HG03342 (cell line): Measurements from ENCODE around the gene PAK4.
"Not testable (repeated sequence)": the region's sequence is repeated elsewhere in the genome, so short reads cannot be mapped to it uniquely, and the experiment has no call there.

Experiments
- ATAC-seq: cut with Tn5 transposase; IDR thresholded peaks from one replicate; pipeline ENCODE4 v1.9.1; 2021; ENCODE audit warnings: mild to moderate bottlenecking, moderate library complexity; ENCODE audit not compliant: unreplicated experiment

The PAK4 gene

DNA sequence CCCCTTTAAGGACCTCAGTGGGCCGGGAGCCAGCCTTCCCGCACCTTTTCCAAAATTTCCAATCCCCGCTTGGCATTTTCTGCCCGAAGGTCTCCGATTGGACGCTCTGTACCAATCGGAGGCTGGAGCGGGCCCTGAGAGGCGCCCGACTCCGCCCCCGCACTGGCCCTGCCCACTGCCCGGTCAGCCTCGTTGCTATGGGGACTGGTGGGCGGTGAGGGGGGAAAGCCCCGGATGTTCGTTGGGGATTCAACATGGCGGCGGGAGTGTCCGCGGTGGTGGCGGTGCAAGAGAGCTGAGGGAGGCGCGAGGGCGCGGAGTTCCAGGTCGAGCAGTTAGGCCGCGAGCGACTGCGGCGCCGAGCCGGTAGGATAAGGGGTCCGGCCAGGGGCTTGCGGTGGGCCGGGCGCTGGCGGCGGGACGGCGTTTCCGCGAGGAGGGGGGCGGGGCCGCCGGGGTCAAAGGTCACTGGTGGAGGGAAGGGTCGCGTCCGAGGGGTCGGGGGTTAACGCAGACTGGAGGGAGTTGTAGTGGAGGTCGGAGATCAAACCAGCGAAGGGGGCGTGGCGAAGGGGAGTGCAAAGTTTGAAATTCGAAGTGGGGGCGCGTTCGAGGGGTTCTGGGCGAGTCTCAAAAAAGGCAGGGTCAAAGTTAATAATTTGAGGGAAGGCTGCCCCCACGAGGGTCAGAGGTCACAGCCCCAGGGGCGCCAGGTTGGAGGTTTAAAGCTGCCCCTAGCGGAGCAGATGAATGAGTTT is at the start of gene PAK4:
Gene PAK4, plus strand, starts transcription at position 233 of the 758 bp plus-strand sequence. CDS start 43,768 bp downstream, outside the sequence.
- ATAC-seq, result peak; percentile 82

DNA sequence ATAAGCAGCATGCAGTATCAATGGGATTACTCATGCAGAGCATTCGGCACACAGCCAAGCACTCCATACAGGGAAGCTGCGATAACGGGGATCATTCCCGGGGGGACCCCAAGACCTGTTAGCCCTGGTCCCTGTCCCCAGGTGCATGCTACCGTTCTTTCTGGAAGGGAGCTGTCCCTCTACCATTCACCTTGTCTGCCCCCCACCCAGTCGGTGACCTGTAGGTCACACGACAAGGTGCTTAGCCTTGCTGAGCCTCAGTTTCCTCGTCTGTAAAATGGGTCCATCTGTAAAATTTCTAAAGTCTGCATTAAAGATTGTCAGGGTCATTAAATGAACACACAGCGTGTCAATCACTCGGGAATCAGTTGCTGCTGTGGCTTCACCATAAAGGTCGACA is 48.3 kb upstream of the PAK4 start:
- ATAC-seq, result no peak

DNA sequence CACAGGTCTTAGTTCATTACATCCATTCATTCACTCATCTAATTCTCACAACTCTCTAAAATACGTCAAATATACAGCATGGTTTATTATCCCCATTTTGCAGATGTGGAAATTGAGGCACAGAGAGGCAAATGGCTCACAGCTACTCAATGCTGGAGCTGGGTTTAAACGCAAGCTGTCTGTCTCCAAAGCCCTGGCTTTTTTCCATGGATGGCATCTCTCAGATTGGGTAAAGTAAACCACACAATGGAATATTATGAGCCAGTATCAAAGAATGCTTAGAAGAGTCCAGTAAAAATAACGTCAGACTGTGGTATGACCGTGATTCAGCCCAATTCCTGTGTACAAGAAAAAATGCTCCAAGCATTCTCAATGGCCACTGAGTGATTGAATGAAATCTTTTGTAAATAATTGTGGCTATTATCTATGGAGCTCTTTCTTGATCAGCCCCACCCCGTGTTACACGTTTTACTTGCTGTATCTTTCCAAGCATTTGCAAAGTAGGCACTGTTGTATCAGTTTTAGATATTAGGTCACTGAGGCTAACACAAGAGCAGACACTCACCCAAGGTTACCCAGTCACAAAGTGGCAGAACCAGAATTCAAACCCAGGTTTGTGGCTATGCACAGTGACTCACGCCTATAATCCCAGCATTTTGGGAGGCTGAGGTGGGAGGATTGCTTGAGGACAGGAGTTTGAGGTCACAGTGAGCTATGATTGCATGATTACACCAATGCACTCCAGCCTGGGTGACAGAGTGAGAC is 47.0 kb upstream of the PAK4 start:
- no peak for ATAC-seq

GRCh38 chr19:39080431-39080830 is 45.2 kb upstream of the PAK4 start:
- no peak for ATAC-seq

GRCh38 chr19:39082167-39082566 is 43.4 kb upstream of the PAK4 start:
- no peak for ATAC-seq

DNA sequence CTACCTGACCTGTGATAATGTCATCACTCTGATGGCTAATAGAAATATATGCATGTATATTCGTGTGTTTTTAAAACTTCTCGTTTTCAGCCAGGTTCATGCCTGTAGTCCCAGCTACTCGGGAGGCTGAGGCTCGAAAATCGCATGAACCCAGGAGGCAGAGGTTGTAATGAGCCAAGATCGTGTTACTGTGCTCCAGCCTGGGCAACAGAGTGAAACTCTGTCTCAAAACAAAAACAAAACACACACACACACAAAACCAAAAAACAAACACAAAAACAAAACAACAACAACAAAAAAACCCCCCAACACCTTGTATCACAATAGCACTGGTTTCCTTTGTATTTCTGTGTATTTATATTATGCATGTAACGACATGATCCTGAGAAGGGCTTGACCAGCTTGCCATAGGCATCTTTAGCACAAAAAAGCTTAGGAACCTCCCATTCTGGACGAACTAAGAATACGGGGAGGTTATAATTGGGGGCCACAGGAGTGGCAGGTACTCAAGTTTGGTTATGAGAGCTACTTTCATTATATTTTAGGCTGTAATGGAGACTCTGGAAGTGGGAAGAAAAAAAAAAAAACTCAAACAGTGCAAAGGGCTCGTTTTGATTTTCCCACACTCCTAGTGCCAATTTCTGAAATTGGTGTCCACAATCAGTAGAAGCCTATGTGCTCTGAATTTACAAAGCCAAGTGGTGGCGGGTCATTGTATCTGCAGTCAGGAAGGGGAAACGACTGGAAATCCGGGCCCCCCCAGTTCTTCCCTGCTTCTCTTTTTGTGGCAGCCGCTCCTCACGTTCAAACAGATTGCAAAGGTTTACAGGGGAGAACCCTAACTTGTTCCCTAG is 42.6 kb upstream of the PAK4 start:
- ATAC-seq, result no peak

GRCh38 chr19:39083599-39083982 is 42.0 kb upstream of the PAK4 start:
- ATAC-seq, result no peak

DNA sequence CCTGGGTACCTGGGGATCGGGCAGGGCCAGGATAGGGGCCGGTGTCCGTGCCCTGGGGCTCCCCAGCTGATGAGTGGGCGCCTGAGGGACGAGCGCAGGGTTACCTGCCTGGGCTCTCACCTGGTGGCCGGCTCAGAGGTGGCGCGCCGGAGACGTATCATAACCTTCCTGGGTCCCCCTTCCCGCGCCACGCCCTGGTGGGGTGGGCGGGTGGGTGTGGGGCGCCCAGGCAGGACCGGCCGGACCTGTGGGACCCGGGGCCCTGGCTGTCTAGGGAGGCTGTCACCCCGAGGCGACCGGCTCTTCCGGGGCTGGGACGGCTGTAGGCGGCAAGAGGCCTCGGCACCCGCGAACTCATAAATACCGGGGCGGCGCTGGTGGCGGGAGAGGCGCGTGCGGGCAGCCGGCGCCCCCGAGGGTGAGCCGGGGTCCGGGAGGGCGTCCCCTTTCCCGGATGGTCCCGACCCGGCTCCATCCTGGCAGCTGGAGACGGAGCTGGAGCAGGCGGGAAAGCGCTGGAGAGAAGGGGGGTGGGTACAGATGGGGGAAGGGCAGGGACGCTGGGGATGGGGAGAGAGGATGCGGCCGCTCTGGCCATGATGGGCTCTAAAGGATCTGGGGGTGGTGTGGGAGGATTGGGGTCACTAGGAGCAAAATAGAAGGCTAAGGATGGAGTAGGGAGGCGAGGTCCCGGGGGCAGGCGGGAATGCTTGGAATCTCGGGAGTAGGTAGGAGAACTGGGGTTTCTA is 41.4 kb upstream of the PAK4 start, which contains the start of gene ACP7:
Gene ACP7, plus strand, starts transcription at position 386 of the 749 bp plus-strand sequence. CDS start 902 bp downstream, outside the sequence.
- ATAC-seq, result no peak

DNA sequence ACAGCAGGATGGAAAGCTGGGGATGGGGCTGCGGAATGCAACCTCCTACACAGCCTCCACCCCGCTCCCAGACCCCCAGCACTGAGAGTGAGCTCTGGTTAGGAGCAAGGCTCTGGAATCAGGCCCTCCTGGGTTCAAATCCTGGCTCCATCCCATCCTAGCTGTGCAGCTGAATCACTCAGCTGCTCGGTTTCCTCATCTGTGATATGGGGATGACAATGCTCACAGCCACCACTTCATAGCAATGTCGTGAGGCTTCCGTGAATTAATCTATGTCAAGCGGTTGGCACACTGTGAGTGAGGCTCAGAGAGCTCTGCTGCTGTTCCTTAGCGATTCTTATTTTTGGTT is 40.9 kb upstream of the PAK4 start:
- no peak for ATAC-seq

DNA sequence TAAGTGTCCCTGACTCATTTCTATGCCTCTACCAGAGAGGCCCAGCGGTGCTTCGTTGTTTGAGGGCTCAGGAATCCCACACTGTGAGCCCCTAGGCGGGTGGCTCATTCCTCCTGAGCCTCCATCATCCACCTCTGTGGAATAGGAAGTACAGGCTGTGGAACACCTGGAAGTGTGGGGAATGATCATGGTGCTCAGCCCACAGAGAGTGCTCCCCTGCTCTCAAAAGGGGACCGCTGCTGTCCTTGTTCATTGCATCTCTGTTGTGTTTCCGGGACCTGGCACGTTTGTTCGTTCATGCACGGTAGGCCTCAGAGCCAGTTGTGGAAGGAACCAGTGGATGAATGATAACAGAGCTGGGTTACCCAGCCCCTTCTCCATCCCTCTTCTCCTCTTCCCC is 40.2 kb upstream of the PAK4 start:
- no peak for ATAC-seq

GRCh38 chr19:39086386-39086785 is 39.2 kb upstream of the PAK4 start:
- ATAC-seq, result no peak

GRCh38 chr19:39087907-39088686 is 37.5 kb upstream of the PAK4 start:
- no peak for ATAC-seq

DNA sequence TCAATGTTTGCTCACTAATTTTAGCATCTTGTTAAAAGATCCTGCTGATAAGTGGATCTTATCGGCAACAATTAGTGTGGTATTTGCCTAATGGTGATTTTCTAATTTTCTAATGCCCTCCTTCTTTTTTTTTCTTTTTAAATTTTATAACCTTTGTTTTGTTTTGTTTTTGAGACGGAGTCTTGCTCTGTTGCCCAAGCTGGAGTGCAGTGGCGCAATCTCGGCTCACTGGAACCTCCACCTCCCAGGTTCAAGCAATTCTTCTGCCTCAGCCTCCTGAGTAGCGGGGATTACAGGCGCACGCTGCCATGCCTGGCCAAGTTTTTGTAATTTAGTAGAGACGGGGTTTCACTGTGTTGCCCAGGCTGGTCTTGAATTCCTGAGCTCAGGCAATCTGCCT is 35.6 kb upstream of the PAK4 start:
- ATAC-seq, result not testable (repeated sequence)

DNA sequence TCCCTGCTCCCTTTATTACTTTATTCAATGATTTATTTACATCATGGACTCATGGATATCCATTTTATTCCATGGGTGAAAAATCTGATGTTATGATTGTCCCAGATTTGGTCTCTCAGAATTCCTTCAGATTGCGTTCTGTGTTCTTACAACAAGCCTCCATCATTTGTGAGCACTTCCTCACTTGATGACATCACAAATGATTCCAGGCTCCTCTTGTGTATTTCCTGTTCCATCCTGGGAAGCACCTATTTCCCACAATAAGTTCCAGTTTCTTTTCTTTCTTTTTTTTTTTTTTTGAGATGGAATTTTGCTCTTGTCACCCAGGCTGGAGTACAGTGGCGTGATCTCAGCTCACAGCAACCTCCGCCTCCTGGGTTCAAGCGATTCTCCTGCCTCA is 34.7 kb upstream of the PAK4 start:
- ATAC-seq, result no peak

GRCh38 chr19:39095799-39096540 is 29.6 kb upstream of the PAK4 start:
- not testable (repeated sequence) for ATAC-seq

DNA sequence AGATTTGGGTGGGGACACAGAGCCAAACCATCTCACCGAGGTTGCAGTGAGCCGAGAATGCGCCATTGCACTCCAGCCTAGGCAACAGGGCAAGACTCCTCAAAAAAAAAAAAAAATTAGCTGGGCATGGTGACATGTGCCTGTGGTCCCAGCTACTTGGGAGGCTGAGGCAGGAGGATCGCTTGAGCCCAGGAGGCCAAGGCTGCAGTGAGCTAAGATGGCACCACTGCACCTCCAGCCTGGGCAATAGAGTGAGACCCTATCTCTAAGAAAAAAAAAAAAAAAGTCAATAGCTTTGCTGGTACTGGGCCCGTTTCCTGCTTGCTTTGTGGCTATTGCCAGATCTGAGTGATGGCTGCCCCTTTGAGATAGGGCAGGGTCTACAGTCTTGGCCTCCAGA is 28.3 kb upstream of the PAK4 start:
- no peak for ATAC-seq

DNA sequence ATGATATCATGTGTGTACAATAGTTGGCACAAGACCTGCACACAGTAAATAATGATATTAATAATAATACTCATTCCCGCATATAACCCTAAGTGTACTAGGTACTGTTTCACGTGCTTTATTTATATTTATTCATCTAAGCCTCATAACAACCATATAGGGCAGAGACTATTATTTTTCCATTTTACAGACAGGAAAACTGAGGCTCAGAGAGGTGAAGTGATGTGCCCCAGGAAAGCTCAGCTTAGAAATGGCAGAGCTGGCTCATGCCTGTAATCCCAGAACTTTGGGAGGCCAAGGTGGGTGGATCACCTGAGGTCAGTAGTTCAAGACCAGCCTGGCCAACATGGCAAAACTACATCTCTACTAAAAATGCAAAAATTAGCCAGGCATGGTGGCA is 27.9 kb upstream of the PAK4 start:
- no peak for ATAC-seq

DNA sequence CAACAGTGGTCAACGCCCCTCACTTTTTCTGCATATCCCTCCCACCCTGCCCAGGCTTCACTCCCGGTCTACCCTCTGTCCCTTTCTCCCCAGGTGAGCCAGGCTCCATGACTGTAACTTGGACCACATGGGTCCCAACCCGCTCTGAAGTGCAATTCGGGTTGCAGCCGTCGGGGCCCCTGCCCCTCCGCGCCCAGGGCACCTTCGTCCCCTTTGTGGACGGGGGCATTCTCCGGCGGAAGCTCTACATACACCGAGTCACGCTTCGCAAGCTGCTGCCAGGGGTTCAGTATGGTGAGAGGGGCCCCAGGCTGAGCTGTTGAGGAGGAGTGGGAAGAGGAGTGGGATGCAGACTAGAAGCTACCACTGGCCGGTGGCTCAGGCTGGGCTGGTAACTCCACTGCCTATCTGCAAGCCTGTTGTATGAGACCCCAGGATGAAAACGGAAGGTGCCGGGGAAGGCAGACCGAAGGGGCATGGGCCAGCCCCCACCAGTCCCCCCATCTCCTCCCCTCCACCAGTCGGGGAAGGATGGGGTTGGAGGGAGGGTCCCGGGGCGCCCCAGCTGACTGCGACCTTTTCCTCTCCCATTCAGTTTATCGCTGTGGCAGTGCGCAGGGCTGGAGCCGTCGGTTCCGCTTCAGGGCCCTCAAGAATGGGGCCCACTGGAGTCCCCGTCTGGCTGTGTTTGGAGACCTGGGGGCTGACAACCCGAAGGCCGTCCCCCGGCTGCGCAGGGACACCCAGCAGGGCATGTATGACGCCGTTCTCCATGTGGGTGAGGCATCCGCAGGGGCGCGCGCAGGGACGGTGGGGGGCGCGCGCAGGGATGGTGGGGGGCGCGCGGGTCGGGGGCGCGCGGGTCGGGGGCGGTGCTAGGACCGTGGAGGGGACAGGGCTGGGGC is 27.0 kb upstream of the PAK4 start:
- ATAC-seq, result no peak
